Neural progenitor cell (in vitro differentiated cells): ENCODE data around the gene CAST. TPM values are rescaled to one million over a fixed set of nuclear protein-coding genes. Genes with fewer than 3 reads are reported as not detected.

Experiments
- DNase-seq: peaks from one replicate; pipeline ENCODE4 v3.0.0-alpha.2; 2016; ENCODE audit warnings: low spot score
- H2AFZ ChIP-seq: fragments of 200-600 bp; sonication (generic); replicated peaks from 2 replicates; pipeline ENCODE4 v1.6.1; 2016; ENCODE audit warnings: antibody characterized with exemption
- H3F3A ChIP-seq: fragments of 200-600 bp; sonication (generic); 2 replicates; pipeline ENCODE4 v1.6.1; 2016; ENCODE audit warnings: antibody characterized with exemption, low read depth
- H3K27ac ChIP-seq: fragments of 200-600 bp; sonication (generic); 2 replicates; pipeline ENCODE4 v1.5.1; 2016; ENCODE audit warnings: mild to moderate bottlenecking
- H3K27me3 ChIP-seq: fragments of 200-600 bp; sonication (generic); 2 replicates; pipeline ENCODE4 v1.6.1; 2016; ENCODE audit warnings: mild to moderate bottlenecking, moderate library complexity
- H3K36me3 ChIP-seq: fragments of 200-600 bp; sonication (generic); 2 replicates; pipeline ENCODE4 v1.5.1; 2016
- H3K4me1 ChIP-seq: fragments of 200-600 bp; sonication (generic); 2 replicates; pipeline ENCODE4 v1.6.1; 2016; ENCODE audit warnings: mixed run types
- H3K4me2 ChIP-seq: fragments of 200-600 bp; sonication (generic); 2 replicates; pipeline ENCODE4 v1.6.1; 2016
- H3K4me3 ChIP-seq: fragments of 200-600 bp; sonication (generic); 2 replicates; pipeline ENCODE4 v1.5.1; 2016
- H3K79me2 ChIP-seq: fragments of 200-600 bp; sonication (generic); 2 replicates; pipeline ENCODE4 v1.6.1; 2016; ENCODE audit warnings: low read depth
- H3K9ac ChIP-seq: fragments of 200-600 bp; sonication (generic); 2 replicates; pipeline ENCODE4 v1.6.1; 2016
- H3K9me3 ChIP-seq: fragments of 200-600 bp; sonication (generic); 2 replicates; pipeline ENCODE4 v1.5.1; 2016; ENCODE audit warnings: low read depth
- H4K20me1 ChIP-seq: fragments of 200-600 bp; sonication (generic); 2 replicates; pipeline ENCODE4 v1.6.1; 2016; ENCODE audit warnings: low read depth
- H3K27ac Mint-ChIP-seq: 3 replicates; pipeline ENCODE4 v1.8.0; 2021; ENCODE audit warnings: mixed read lengths
- H3K27me3 Mint-ChIP-seq: 2 replicates; pipeline ENCODE4 v1.8.0; 2022; ENCODE audit warnings: low read depth, mild to moderate bottlenecking, inconsistent platforms, moderate library complexity, mixed read lengths; ENCODE audit not compliant: insufficient read depth
- H3K36me3 Mint-ChIP-seq: 3 replicates; pipeline ENCODE4 v1.8.0; 2021; ENCODE audit warnings: mixed read lengths
- H3K4me1 Mint-ChIP-seq: 3 replicates; pipeline ENCODE4 v1.8.0; 2021; ENCODE audit warnings: mixed read lengths
- H3K4me3 Mint-ChIP-seq: 3 replicates; pipeline ENCODE4 v1.8.0; 2021; ENCODE audit warnings: mild to moderate bottlenecking, moderate library complexity, mixed read lengths
- H3K9me3 Mint-ChIP-seq: 3 replicates; pipeline ENCODE4 v1.8.0; 2020; ENCODE audit warnings: mixed read lengths
- EZH2 ChIP-seq: fragments of 200-600 bp; sonication (generic); IDR thresholded peaks from 2 replicates; pipeline ENCODE4 v1.6.1; 2017; ENCODE audit warnings: antibody characterized with exemption, mild to moderate bottlenecking, moderate library complexity
- EZH2phosphoT487 ChIP-seq: fragments of 200-600 bp; sonication (generic); IDR thresholded peaks from 2 replicates; pipeline ENCODE4 v1.6.1; 2017; ENCODE audit warnings: antibody characterized with exemption
- total RNA-seq: library from RNA; depleted of rRNA; stranded (reverse); fragments of >200 nt; gene quantifications from 2 replicates; pipeline ENCODE4 v1.2.3, GENCODE V29; 2015; ENCODE audit warnings: low replicate concordance
- TF ChIP-seq, protein P1 (sequence below): fragments of 200-600 bp; sonication (generic); IDR thresholded peaks from 2 replicates; pipeline ENCODE4 v1.5.1; 2017; ENCODE audit warnings: antibody characterized with exemption, mild to moderate bottlenecking

The CAST gene
- total RNA-seq, 1 donor from 2014 or later = 64.6 TPM

DNA sequence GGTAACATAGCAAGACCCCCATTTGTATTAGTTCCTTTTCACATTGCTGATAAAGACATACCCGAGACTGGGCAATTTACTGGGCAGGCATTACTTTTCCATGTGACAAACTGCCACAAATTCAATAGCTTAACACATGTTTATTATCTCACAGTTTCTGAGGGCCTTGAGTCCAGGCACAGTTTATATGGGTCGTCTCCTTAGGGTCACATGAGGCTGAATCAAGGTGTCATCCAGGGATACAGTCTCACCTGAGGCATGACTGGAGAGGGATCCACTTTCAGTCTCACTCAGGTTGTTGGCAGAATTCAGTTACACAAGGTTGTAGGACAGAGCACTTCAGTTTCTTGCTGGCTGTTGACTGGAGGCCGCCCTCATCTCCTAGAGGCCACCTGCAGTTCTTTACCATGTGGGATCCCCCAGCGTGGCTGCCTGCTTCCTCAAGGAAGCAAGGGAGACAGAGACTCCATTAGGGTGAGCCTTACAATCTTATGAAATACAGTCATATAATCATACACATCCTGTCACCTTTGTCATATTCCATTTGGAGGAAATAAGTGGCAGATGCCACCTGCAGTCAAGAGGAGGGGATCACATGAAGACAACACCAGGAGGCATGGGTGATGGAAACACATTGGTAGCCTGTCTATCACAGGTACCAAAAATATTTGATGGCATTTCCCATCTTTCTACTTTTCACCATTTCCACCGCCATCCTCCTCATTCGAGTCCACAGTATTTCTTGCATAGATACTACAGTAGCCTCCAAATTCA lies 160.7 kb downstream of the CAST start:
- H4K20me1 ChIP-seq = no peaks in the 10 kb centered on the region
- no peak for DNase-seq
- no peaks in the 10 kb centered on the region for H3K79me2 ChIP-seq
- no peak overlapping the region for H3K4me2 ChIP-seq
- no peaks in the 10 kb centered on the region for H3K27me3 ChIP-seq
- no peaks in the 10 kb centered on the region for H3F3A ChIP-seq
- Mint-ChIP-seq H3K27ac (no peak overlapping the region), H3K36me3 (no peaks in the 10 kb centered on the region), H3K27me3 (no peaks in the 10 kb centered on the region), H3K4me1 (no peaks in the 10 kb centered on the region), H3K9me3 (no peaks in the 10 kb centered on the region), H3K4me3 (no peak overlapping the region)
- no peak for TF ChIP-seq EZH2
- TF ChIP-seq, protein P1, sequence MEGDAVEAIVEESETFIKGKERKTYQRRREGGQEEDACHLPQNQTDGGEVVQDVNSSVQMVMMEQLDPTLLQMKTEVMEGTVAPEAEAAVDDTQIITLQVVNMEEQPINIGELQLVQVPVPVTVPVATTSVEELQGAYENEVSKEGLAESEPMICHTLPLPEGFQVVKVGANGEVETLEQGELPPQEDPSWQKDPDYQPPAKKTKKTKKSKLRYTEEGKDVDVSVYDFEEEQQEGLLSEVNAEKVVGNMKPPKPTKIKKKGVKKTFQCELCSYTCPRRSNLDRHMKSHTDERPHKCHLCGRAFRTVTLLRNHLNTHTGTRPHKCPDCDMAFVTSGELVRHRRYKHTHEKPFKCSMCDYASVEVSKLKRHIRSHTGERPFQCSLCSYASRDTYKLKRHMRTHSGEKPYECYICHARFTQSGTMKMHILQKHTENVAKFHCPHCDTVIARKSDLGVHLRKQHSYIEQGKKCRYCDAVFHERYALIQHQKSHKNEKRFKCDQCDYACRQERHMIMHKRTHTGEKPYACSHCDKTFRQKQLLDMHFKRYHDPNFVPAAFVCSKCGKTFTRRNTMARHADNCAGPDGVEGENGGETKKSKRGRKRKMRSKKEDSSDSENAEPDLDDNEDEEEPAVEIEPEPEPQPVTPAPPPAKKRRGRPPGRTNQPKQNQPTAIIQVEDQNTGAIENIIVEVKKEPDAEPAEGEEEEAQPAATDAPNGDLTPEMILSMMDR = no peak
- TF ChIP-seq EZH2phosphoT487 = no peak
- H2AFZ ChIP-seq = no peak overlapping the region
- no peak overlapping the region for H3K27ac ChIP-seq
- H3K4me1 ChIP-seq = no peaks in the 10 kb centered on the region
- no peaks in the 10 kb centered on the region for H3K36me3 ChIP-seq
- no peak overlapping the region for H3K9ac ChIP-seq
- no peak overlapping the region for H3K4me3 ChIP-seq
- H3K9me3 ChIP-seq = no peaks in the 10 kb centered on the region

GRCh38 chr5:96823900-96824380 lies 161.8 kb downstream of the CAST start:
- no peak overlapping the region for H3K9ac ChIP-seq

More at GRCh38 chr5:96823900-96824380, 161.8 kb downstream of the CAST start:
- DNase-seq = no peak
- no peak overlapping the region for H3K27ac Mint-ChIP-seq
- TF ChIP-seq EZH2 = no peak
- TF ChIP-seq EZH2phosphoT487 = no peak
- TF ChIP-seq, protein P1 = no peak
- H3K27me3 Mint-ChIP-seq = no peaks in the 10 kb centered on the region
- no peaks in the 10 kb centered on the region for H3F3A ChIP-seq
- H3K36me3 ChIP-seq = no peaks in the 10 kb centered on the region
- H3K9me3 ChIP-seq = no peaks in the 10 kb centered on the region
- no peak overlapping the region for H3K4me2 ChIP-seq
- no peak overlapping the region for H2AFZ ChIP-seq
- H3K27ac ChIP-seq = no peak overlapping the region
- H3K27me3 ChIP-seq = no peaks in the 10 kb centered on the region
- H3K4me3 Mint-ChIP-seq = no peak overlapping the region
- H3K9me3 Mint-ChIP-seq = no peaks in the 10 kb centered on the region
- no peaks in the 10 kb centered on the region for H4K20me1 ChIP-seq
- H3K4me1 Mint-ChIP-seq = no peaks in the 10 kb centered on the region
- no peak overlapping the region for H3K4me3 ChIP-seq
- no peaks in the 10 kb centered on the region for H3K36me3 Mint-ChIP-seq
- no peaks in the 10 kb centered on the region for H3K79me2 ChIP-seq
- no peaks in the 10 kb centered on the region for H3K4me1 ChIP-seq

Other genes with a start within 250 kb of the CAST start
- 2.3 and 3.9 TPM in 2 replicates for gene PCSK1, start 229.1 kb upstream of the CAST start, total RNA-seq
- gene ERAP1, start 145.6 kb downstream of the CAST start, total RNA-seq = 17.2 and 21.5 TPM in 2 replicates
- gene ERAP2, start 214.1 kb downstream of the CAST start, total RNA-seq = not detected in 2 replicates